ENCODE measurements around the gene SLC25A27.

The SLC25A27 gene

DNA sequence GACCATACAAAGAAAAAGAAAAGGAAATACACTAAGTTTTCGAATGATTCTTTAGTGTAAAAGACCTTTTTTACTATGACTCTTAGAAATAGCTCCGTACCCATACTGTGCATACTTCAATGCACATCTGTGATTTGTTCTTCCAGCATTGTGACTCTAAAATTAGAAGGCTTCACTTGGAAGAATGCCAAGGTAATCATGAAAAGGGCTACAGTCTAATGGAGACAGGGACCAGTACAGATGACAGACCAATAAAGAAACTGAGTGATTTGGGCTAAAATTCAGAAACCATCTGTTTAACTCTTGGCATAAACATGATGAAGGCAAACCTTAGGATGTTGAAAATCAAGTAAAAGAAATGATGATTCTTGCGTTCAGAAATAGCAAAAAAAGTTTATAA lies 46.4 kb upstream of the SLC25A27 start (continued):
- no peak for TF ChIP-seq ZNF366 (tag by site-specific recombination; conservative IDR thresholded peaks at IDR 0.05)
- no peak for TF ChIP-seq ZNF585B (tag by site-specific recombination; IDR thresholded peaks at IDR 0.05)

DNA sequence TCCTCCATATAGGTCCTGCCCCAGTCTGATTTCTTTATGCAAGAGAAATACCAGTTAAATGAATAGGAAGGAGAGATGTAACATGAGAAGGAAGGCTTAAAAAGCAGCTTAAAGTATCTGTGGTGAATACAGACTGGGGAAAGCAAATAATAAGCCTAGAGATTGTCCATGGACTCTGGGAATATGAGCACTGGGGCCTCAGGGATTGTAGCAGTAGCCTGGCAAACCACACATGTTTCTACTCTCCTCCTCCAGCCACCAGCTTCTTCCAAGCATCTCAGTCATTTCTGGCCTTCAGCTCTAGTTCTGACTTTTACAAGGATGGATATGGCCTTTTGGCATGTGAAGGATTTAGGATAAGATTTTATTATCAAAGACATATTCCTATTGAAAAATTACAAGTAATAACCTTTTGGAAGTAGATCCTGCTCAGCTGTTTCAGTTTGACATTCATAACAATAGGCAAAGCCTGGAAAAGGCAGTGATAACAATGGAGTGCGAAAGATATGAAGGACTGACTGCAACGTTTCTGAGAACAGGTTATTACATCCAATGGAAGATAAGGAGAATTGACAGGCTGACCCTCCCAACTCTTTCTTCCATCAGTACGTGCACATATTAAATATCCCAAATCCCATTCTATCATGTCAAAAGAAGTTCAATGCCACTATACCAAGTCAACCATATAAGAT lies 41.8 kb upstream of the SLC25A27 start:
- ChIA-PET POLR2A (no interaction called here), CTCF (no interaction called here)
- H3K27ac ChIP-seq (ENCODE audit: extremely low read depth, low read depth, low read length): no peak overlapping the region
- peaks cover 5% of the 10 kb centered on the region; the same call in 1 of the 2 replicates for H3K4me1 ChIP-seq (ENCODE audit: control insufficient read depth, insufficient read depth, low read length)
- no peaks in the 10 kb centered on the region for H3K36me3 ChIP-seq (ENCODE audit: control insufficient read depth in 2 of 2, insufficient read depth in 1 of 2, low read length in 2 of 2)
- H3K4me3 ChIP-seq (ENCODE audit: low read depth, low read length): no peak overlapping the region
- no peaks in the 10 kb centered on the region for H3K9me3 ChIP-seq (ENCODE audit: control insufficient read depth, insufficient read depth, low read depth, low read length)
- TF ChIP-seq TCF7L2 (IDR thresholded peaks at IDR 0.05; ENCODE audit: borderline replicate concordance, low read depth, low read length) (no peak), PRDM6 (tag by site-specific recombination; IDR thresholded peaks at IDR 0.05) (no peak), PRDM4 (tag by site-specific recombination; IDR thresholded peaks at IDR 0.05) (no peak), ZNF488 (tag by site-specific recombination; IDR thresholded peaks at IDR 0.05) (no peak), ZBTB44 (tag by site-specific recombination; IDR thresholded peaks at IDR 0.05) (no peak), ZNF23 (tag by site-specific recombination; IDR thresholded peaks at IDR 0.05; ENCODE audit: borderline replicate concordance) (no peak)

DNA sequence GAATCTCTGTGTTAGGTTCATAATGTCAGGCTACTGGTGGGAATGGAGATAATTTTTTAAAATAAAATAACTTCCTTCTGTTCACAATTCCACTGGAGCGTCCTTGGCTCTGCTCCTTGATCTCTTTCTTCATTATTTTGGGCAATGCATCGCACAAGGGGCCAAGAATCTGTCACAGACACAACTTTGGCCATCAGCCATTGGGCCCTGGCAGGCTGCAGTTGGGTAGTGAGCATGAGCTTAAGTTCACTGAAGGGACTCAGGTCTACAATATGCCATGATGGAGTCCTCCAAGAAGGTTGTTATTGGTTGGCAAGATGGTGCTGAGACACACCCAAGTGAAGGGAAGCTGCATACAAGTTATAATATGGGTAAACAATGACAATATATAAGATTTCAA lies 40.1 kb upstream of the SLC25A27 start:
- Histone ChIP-seq H3K36me3 (ENCODE audit: control insufficient read depth in 2 of 2, insufficient read depth in 1 of 2, low read length in 2 of 2) (no peaks in the 10 kb centered on the region), H3K4me1 (ENCODE audit: control insufficient read depth, insufficient read depth, low read length) (no peaks in the 10 kb centered on the region), H3K4me3 (ENCODE audit: low read depth, low read length) (no peak overlapping the region), H3K9me3 (ENCODE audit: control insufficient read depth, insufficient read depth, low read depth, low read length) (no peaks in the 10 kb centered on the region), H3K27ac (ENCODE audit: extremely low read depth, low read depth, low read length) (no peak overlapping the region)
- CTCF ChIA-PET: interaction anchor here (0.6 to 1.1 kb wide), 3 partner anchors 12 to 481 kb away, joined by 3 to 4 read pairs (median 3); no protein-coding TSS in a partner anchor
- POLR2A ChIA-PET: no interaction called here
- no peak for TF ChIP-seq ZNF23 (tag by site-specific recombination; IDR thresholded peaks at IDR 0.05; ENCODE audit: borderline replicate concordance)
- no peak for TF ChIP-seq ZNF350 (tag by site-specific recombination; IDR thresholded peaks at IDR 0.05)
- TF ChIP-seq SP7 (tag by site-specific recombination; IDR thresholded peaks at IDR 0.05): no peak
- TF ChIP-seq ZNF624 (tag by site-specific recombination; IDR thresholded peaks at IDR 0.05): no peak
- TF ChIP-seq, protein P1, sequence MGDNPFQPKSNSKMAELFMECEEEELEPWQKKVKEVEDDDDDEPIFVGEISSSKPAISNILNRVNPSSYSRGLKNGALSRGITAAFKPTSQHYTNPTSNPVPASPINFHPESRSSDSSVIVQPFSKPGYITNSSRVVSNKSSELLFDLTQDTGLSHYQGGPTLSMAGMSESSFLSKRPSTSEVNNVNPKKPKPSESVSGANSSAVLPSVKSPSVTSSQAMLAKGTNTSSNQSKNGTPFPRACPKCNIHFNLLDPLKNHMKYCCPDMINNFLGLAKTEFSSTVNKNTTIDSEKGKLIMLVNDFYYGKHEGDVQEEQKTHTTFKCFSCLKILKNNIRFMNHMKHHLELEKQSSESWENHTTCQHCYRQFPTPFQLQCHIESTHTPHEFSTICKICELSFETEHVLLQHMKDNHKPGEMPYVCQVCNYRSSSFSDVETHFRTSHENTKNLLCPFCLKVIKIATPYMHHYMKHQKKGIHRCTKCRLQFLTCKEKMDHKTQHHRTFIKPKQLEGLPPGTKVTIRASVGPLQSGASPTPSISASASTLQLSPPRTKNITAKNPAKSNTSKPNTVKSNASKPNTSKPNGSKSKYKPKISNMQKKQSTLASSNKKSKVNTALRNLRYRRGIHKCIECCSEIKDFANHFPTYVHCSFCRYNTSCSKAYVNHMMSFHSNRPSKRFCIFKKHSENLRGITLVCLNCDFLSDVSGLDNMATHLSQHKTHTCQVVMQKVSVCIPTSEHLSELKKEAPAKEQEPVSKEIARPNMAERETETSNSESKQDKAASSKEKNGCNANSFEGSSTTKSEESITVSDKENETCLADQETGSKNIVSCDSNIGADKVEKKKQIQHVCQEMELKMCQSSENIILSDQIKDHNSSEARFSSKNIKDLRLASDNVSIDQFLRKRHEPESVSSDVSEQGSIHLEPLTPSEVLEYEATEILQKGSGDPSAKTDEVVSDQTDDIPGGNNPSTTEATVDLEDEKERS (tag by site-specific recombination; IDR thresholded peaks at IDR 0.05): no peak
- no peak for TF ChIP-seq KLF16 (tag by site-specific recombination; IDR thresholded peaks at IDR 0.05)
- no peak for TF ChIP-seq ZNF510 (tag by site-specific recombination; IDR thresholded peaks at IDR 0.05; ENCODE audit: insufficient replicate concordance)
- no peak for TF ChIP-seq ZNF664 (tag by site-specific recombination; IDR thresholded peaks at IDR 0.05)
- no peak for TF ChIP-seq ZNF362 (tag by site-specific recombination; IDR thresholded peaks at IDR 0.05)
- TF ChIP-seq ZNF37A (tag by site-specific recombination; IDR thresholded peaks at IDR 0.05): no peak
- no peak for TF ChIP-seq ZNF266 (tag by site-specific recombination; IDR thresholded peaks at IDR 0.05; ENCODE audit: low read depth)
- TF ChIP-seq ZNF24 (tag by site-specific recombination; IDR thresholded peaks at IDR 0.05): no peak
- no peak for TF ChIP-seq ZNF654 (tag by site-specific recombination; IDR thresholded peaks at IDR 0.05; ENCODE audit: low read depth)
- no peak for TF ChIP-seq ZNF211 (tag by site-specific recombination; IDR thresholded peaks at IDR 0.05; ENCODE audit: low read depth)
- no peak for TF ChIP-seq ZNF239 (tag by site-specific recombination; IDR thresholded peaks at IDR 0.05)
